ENCODE results near the gene ZBTB16.

GRCh38 chr11:114180301-114181055 is 121.0 kb downstream of the ZBTB16 start:
- TF ChIP-seq EZH2 (IDR thresholded peaks at IDR 0.05; ENCODE audit: borderline replicate concordance, low read depth, low read length, severe bottlenecking) (no peak), POLR2A (IDR thresholded peaks at IDR 0.05; ENCODE audit: low read depth, low read length) (no peak), CTCF (IDR thresholded peaks at IDR 0.05; ENCODE audit: extremely low read depth in 1 of 2, insufficient read depth in 1 of 2, low read depth in 1 of 2, low read length in 2 of 2) (peak; percentile 52 to 61), GATA2 (IDR thresholded peaks at IDR 0.05; ENCODE audit: insufficient read depth, insufficient read length, low read depth, low read length) (no peak)

All from endothelial cell of umbilical vein (primary cell).